HG02759 (cell line): Measurements from ENCODE around the gene ANKRD24.
A peak's percentile ranks its signal among the peaks of the same experiment; 100 is the strongest.
"Not testable (repeated sequence)": the region's sequence is repeated elsewhere in the genome, so short reads cannot be mapped to it uniquely, and the experiment has no call there.

Experiments
- ATAC-seq: cut with Tn5 transposase; IDR thresholded peaks from one replicate; pipeline ENCODE4 v1.9.1; 2021; ENCODE audit warnings: mild to moderate bottlenecking, moderate library complexity; ENCODE audit not compliant: unreplicated experiment

ANKRD24 gene

DNA sequence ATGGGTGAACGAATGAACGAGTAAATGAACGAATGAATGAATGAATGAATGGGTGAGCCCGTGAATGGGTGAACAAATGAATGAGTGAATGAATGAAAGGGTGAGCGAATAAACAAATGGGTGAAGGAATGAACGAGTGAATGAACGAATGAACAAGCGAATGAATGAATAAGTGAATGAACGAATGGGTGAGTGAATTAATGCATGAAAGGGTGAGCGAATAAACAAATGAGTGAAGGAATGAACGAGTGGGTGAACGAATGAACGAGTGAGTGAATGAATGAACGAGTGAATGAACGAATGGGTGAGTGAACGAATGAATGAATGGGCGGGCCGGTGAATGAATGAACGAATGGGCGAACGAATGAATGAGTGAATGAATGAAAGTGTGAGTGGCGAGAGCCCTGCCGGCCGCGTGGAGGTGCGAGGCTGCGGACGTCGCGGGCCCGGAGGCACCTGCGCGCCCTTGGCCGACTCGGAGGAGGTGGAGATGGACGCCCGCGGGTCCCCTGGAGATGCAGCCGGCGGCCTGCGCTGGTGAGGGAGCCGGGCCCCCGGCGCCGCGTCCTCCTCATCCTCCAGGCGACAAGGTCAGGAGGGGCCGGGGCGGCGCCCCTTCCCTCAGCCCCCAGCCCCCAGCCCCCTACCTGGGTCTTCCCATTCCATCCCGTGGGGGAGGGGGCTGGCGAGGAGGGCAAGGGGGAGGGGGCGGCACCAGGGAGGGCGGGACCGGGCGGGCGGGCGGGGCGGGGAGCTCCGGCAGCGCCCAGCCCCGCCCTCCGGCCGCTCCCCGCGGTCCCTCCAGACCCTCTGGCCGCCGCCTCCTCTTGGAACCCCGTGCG, 15.4 kb downstream of the ANKRD24 start:
- no peak for ATAC-seq

DNA sequence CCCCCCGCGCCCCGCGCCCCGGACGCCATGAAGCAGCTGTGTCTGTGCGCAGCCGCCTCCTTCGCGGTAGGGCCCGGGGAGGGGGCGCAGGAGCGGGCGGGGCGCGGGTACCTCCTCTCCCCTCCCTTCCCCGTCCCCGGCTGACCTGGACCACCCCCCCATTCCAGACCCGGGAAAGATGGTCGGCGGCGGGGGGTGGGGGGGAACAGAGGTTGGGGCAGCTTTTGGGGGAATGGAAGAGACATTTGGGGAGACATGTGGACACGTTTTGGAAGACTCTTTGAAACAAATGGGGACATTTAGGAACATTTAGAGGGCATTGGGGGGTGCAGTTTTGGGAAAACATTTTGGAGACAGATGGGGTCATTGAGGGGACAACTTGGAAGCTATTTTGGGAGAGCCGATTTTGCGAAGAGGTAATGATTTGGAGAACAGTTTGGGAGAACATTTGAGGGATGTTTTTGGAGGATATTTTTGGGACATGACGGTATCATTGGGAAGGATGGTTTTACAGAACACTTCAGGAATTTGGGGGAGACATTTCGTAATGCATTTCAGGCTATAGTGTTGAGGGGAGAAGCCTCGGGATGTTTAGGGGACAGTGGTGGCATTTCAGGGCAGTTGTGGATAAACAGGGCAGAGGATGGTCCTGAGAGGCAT, 16.1 kb downstream of the ANKRD24 start:
- ATAC-seq = no peak

DNA sequence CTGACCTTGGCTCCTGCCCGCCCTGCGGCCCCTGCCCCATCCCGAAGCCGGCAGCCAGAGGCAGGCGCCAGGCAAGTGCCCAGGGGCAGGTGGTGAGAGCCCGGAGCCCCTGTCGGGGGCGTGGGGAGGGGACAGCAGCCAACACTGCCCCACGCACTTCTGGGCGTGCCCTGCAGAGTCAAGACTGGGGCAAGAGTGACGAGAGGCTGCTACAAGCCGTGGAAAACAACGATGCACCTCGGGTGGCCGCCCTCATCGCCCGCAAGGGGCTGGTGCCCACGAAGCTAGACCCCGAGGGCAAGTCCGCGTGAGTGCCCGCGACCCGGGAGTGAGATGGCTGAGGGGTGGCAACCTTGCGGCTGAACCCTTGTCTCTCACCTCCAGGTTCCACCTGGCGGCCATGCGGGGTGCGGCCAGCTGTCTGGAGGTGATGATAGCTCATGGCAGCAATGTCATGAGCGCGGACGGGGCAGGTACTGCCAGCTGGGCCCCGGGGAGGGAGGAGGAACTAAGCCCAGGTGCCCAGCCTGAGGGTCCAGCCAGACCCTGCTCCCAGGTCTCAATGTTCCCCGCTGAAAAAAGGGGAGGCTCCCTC, 17.3 kb downstream of the ANKRD24 start:
- no peak for ATAC-seq

DNA sequence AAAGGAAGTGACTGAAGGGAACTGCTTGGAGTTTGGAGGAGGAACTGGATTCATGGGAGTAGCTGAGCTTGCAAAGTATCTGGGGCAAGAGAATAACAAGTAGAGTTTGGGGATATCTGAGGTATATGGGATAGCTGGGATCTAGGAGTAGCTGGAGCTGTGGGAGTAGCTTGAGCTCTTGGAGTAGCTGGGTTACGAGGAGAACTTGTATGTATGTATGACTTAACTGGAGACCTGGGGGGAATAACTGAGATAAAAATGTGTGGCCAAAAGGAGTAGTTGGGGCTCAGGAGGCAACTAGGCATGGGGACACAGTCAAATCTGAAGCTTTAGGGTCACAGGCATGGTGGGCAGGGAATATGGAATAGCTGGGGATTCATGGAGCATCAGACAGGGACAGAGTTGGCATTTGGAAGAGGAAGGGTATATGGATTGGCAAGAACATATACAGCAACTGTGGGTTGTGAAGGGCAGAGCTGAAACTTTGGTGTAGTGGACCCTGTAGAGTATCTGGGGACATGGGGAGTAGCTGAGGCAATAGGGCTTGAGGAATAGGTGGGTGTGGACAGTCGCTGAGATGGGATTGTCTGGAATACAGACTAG, 18.6 kb downstream of the ANKRD24 start:
- no peak for ATAC-seq

DNA sequence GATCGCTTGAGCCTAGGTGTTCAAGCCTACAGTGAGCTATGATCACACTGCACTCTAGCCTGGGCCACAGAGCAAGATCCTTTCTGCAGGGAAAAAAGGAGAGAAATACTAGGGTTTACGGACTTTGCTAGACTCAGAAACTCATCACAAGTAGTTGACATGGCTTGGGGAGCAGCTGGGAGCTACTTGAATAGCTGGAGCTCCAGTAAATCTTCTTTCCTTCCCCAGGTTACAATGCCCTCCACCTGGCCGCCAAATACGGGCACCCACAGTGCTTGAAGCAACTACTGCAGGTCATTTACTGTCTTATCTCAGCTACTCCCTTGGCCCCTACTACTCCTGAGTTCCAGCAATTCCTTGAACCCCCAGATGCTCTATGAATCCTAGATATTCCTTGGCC, 19.3 kb downstream of the ANKRD24 start:
- ATAC-seq = no peak

DNA sequence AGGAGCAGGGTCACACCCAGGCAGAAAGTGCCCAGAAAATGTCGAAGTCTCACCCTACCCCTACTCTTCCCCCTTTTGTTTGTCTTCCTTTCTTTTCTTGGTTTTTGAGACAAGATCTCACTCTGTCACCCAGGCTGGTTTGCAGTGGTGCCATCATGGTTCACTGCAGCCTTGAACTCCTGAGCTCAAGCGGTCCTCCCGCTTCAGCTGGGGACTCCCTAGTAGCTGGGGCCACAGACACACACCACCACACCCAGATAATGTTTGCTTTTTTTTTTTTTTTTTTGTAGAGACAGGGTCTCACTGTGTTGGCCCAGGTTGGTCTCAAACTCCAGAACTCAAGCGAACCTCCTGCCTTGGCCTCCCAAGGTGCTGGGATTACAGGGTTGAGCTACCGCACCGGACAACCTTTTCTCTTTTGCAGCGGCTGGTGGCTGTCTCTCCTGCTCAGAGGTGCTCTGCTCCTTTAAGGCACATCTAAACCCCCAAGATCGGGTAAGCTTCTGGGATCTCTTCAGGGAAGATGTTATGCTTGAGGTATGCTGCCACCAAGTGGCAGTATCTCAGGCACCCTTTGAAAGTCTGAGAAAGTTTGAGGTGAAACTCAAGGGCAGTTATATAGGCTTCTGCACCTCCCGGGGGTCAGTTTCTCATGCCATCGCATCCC, 24.5 kb downstream of the ANKRD24 start:
- no peak for ATAC-seq

DNA sequence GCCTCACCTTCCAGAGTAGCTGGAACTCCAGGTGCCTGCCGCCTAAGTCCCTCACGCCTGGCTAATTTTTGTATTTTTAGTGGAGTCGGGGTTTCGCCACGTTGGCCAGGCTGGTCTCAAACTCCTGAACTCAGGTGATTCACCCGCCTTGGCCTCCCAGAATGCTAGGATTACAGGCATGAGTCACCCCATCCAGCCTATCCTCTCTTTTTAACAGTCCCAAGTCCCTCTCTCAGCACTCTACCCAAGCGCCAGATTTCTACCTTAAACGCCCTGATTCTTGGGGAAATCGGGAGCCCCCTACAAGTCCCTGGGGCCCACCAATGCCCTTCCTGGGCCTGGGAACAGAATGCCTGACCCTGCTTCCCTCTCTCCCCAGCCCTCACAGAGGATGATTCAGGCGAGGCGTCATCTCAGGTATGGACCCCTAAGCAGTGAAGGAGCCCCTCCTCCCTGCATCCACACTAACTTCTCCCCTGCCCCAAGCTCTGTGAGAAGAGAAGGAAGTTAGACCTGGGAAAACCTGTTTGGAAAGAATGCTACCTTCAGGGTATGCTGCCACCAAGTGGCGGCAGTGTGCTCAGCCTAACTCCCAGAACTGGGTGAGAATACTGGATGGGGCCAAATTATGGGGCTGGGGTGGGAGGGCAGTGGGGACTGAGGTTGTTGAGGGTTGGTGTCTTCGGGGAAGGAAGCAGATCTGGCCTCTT, 26.1 kb downstream of the ANKRD24 start:
- ATAC-seq = no peak

DNA sequence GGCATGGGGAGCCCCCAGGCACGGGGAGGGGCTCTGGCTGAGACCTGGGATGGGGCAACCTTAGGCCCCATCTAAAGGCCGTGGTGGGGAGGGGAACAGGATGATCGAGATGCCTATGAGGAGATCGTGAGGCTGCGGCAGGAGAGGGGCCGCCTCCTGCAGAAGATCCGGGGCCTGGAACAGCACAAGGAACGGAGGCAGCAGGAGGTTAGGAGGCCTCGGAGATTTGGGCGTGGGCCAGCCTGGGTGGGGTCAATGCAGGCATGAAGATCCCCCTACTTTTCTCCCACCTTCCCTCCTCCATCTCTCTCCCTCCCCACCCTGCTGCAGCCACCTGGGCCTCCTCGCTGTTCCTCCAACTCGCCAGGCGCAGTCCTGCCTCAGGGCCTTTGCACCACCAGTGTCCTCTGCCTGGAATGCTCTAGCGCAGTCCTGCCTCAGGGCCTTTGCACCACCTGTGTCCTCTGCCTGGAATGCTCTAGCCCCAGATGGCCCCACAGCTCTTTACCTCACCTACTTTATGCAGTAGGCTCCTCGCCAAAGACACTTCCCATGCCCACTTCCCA, 27.8 kb downstream of the ANKRD24 start:
- ATAC-seq = no peak

DNA sequence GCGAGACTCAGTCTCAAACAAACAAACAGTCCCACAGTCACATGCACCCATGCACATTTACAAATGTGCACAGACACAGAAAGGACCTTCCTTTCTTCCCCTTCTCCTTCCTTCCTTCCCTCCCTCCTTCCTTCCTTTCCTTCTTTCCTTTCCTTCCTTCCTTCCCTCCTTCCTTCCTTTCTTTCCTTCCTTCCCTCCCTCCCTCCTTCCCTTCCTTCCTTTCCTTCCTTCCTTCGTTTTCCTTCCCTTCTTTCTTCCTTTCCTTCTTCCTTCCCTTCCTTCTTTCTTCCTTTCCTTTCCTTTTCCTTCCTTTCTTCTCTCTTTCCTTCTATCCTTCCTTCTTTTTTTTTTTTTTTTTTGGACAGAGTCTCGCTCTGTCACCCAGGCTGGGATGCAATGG, 30.6 kb downstream of the ANKRD24 start:
- no peak for ATAC-seq

DNA sequence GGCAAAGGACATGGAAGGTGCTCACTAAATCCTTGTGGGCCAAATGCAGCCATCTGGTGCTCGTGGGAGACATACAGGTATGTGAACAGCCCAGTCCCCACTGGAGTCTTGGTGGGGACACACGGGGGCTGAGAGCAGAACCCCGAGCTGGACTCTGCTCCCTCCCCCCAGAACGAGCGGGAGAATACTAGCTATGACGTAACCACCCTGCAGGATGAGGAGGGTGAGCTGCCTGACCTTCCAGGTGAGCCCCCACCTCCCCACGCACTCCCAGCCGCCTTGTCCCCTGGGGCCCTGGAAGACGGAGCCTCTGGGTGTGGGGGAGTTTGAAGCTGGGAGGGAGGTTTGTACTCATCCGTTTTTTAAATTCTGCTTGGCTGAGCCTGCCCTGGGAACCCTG, 33.3 kb downstream of the ANKRD24 start:
- ATAC-seq = no peak

DNA sequence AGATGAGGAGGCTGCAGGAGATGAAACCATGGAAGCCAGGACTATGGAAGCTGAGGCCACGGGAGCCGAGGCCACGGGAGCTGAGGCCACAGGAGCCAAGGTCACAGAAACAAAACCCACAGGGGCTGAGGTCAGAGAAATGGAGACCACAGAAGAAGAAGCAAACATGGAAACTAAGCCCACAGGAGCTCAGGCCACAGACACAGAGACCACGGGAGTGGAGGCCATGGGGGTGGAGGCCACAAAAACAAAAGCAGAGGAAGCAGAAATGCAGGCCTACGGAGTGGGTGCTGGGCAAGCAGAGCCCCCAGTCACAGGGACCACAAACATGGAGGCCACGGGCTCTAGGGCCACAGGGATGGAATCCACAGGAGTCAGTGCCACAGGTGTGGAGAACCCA, 34.4 kb downstream of the ANKRD24 start:
- ATAC-seq = no peak

DNA sequence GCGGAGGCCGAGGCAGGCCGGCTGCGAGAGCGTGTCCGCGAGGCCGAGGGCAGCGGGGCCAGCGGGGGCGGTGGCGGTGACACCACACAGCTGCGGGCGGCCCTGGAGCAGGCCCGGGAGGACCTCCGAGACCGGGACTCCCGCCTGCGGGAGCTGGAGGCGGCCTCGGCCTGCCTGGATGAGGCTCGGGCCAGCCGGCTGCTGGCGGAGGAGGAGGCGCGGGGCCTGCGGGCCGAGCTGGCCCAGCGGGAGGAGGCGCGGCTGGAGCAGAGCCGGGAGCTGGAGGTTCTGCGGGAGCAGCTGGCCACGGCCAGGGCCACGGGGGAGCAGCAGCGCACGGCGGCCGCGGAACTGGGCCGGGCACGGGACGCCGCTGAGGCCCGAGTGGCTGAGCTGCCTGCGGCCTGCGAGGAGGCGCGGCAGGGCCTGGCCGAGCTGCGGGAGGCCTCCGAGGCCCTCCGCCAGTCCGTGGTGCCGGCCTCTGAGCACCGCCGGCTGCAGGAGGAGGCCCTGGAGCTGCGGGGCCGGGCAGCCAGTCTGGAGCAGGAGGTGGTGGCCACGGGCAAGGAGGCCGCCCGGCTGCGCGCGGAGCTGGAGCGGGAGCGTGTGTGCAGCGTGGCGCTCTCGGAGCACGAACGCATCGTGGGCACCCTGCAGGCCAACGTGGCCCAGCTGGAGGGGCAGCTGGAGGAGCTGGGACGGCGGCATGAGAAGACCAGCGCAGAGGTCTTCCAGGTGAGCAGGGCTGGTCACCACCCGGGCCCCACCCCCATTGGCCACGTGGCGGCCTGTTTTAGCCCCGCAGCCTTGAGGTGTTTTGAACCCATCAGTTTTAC, 35.2 kb downstream of the ANKRD24 start:
- ATAC-seq = no peak

DNA sequence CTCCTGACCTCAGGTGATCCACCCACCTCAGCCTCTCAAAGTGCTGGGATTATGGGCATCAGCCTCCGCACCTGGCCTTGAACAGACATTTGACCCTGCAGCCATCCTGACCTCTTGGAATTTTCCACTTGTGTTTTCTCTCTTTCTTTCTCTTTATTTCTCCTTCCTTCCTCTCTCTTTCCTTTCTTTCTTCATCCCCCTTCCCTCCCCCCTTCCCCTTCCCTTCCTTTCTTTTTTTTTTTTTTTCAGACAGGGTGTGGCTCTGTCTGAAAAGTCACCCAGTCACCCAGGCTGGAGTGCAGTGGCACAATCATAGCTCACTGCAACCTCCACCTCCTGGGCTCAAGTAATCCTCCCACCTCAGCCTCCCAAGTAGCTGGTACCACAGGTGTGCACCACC, 36.0 kb downstream of the ANKRD24 start:
- not testable (repeated sequence) for ATAC-seq

DNA sequence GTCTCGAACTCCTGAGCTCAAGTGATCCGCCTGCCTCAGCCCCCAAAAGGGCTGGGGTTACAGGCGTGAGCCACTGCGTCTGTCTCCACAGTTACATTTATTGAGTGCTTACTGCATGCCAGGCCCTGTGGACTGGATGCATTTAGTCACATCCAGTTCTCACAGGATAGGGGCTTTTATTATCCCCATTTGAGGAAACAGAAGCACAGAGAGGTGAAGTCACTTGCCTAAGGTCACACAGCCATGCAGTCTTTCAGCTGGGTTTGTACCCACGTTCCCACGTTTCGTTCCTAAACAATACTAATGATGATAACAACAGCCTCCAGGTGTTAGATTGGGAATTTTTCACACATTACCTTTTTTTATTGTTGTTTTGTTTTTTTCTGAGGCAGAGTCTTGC, 37.7 kb downstream of the ANKRD24 start:
- no peak for ATAC-seq

DNA sequence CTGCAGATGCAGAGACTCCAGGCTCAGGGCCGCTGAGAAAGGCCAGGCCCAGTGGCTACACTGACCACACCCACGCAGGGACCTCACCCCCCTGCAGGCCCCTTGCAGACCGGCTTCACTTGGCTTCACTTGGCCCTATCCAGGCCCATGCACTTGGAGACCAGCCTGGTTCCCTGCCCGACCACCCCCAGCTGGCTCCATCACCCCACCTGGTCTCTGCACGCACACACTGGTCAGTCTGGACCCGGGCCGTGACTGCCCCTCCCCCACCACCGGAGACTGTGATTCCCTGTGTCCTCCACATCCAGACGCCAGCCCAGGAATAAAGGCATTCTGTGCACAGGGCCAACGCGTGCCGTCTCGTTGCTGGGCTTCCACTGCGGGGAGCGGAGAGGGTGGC, 42.0 kb downstream of the ANKRD24 start:
- no peak for ATAC-seq

DNA sequence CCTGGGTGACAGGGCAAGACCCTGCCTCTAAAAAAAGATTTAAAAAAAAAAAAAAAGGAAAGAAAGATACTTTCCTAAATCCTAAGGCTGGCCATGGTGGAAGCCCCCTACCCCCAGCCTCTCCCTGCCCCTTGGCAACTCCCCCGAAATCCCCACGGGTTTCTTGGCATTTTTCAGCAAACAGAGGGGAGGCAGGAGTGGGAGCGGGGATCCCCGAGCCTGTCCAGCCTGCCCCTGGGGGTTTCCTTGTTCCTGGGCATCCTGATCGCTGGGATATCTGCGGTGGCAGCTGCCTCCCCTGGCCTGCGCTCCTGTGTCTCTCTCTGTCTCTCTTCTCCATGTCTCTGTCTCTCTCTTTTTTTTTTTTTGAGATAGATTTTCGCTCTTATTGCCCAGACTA, 43.4 kb downstream of the ANKRD24 start:
- ATAC-seq = no peak

DNA sequence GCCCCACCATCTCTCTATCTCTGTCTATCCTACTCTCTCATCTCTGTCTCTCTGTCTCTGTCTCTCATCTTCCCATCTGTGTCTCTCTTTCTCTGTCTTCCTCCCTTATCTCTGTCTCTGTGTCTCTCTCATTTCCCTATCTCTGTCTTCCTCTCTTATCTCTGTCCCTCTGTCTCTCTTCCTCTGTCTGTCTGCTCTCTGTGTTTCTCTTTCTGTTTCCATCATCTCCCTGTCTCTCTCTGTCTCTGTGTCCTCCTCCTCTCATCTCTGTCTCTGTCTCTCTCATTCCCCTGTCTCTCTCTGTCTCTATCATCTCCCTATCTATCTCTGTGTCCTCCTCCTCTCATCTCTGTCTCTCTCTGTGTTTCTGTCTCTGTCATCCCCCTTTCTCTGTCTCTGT, 45.3 kb downstream of the ANKRD24 start:
- ATAC-seq = no peak

DNA sequence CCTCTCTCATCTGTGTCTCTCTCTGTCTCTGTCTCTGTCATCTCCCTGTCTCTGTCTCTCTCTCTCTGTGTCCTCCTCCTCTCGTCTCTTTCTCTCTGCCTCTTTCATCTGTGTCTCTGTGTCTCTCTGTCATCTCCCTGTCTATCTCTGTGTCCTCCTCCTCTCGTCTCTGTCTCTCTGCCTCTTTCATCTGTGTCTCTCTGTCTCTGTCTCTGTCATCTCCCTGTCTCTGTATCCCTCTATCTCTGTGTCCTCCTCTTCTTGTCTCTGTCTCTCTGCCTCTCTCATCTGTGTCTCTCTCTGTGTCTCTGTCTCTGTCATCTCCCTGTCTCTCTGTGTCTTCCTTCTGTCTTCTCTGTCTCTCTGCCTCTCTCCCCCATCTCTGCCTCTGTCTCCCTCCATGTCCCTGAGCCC, 46.3 kb downstream of the ANKRD24 start:
- ATAC-seq = no peak

DNA sequence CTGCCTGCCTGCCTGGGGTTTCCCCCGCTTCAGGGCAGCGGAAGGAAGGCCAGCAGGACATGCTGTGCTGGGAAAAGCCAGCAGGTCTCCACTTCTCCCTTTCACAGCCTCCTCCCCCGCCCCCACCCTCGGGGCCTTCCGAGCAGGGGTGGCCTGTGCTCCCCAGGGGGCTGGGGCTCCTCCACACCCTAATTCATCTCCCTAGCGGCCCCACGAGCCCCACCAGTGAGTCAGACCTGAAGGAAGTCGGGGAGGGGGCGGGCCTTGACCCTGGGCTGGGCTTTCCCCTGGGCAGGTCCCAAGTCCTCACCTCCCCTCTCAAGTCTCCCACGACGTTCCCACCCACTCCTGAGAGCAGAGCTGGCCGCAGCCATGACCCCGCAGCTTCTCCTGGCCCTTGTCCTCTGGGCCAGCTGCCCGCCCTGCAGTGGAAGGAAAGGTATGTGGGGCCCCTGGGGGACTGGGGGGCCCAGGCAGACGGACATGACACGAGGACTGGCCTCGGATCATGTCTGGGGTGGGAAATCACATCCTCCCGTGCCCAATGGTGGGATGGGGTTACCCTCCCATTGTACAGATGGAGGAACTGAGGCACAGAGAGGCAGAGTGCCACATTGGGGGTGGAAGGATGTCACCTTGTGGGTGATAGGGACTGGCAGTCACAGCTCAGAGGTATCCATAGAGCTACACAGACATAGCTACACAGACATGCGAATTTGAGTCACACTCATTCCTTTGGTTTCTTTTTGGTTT, 46.9 kb downstream of the ANKRD24 start, which contains the start of gene EBI3:
TSS of gene EBI3 (plus strand) at position 345 of the 753 bp plus-strand sequence. CDS start at position 373, 28 bp downstream.
- peak; percentile 71 for ATAC-seq
